GM12878 (cell line): Measurements from ENCODE around the gene ATXN1. TPM values are rescaled to one million over a fixed set of nuclear protein-coding genes. Genes with fewer than 3 reads are reported as not detected.

ENCODE experiments used
- BACH1 ChIP-seq: fragments of 450-650 bp; IDR thresholded peaks from 2 replicates; pipeline ENCODE4 v1.6.1; 2017; ENCODE audit warnings: mild to moderate bottlenecking, borderline replicate concordance
- CBX5 ChIP-seq: sonication (generic); IDR thresholded peaks from 2 replicates; pipeline ENCODE4 v1.6.1; 2016; ENCODE audit warnings: low read depth, moderate library complexity, mild to moderate bottlenecking, inconsistent platforms
- CHD4 ChIP-seq: fragments of 200-600 bp; sonication (generic); IDR thresholded peaks from 2 replicates; pipeline ENCODE4 v1.6.1; 2016; ENCODE audit warnings: mild to moderate bottlenecking
- EED ChIP-seq: sonication (generic); IDR thresholded peaks from 2 replicates; pipeline ENCODE4 v1.6.1; 2016; ENCODE audit warnings: antibody characterized with exemption, low read depth
- EGR1 ChIP-seq, 2 experiments: IDR thresholded peaks; 1 replicate in 1 of 2; 2 replicates in 1 of 2; pipeline ENCODE4 v1.6.1; 2011 to 2012; ENCODE audit warnings: low read depth in 2 of 2, low read length in 2 of 2, borderline replicate concordance in 1 of 2, mild to moderate bottlenecking in 1 of 2, moderate library complexity in 1 of 2
- GATAD2B ChIP-seq: fragments of 450-650 bp; conservative IDR thresholded peaks from 2 replicates; pipeline ENCODE4 v1.6.1; 2017; ENCODE audit warnings: low read depth, mild to moderate bottlenecking, moderate library complexity
- HDAC6 ChIP-seq: fragments of 200-600 bp; sonication (generic); IDR thresholded peaks from one replicate; pipeline ENCODE4 v1.8.0; 2017; ENCODE audit warnings: antibody characterized with exemption; ENCODE audit not compliant: unreplicated experiment
- KLF5 ChIP-seq: fragments of 450-650 bp; IDR thresholded peaks from 2 replicates; pipeline ENCODE4 v1.6.1; 2014; ENCODE audit warnings: mild to moderate bottlenecking; ENCODE audit not compliant: partially characterized antibody
- MTA2 ChIP-seq: fragments of 450-650 bp; IDR thresholded peaks from 2 replicates; pipeline ENCODE4 v1.6.1; 2016; ENCODE audit warnings: low read depth, mild to moderate bottlenecking, moderate library complexity
- PAX5 ChIP-seq: IDR thresholded peaks from 2 replicates; pipeline ENCODE4 v1.6.1; 2011; ENCODE audit warnings: low read depth, low read length, borderline replicate concordance
- RUNX3 ChIP-seq: IDR thresholded peaks from 2 replicates; pipeline ENCODE4 v1.6.1; 2012; ENCODE audit warnings: low read length, inconsistent platforms
- SMAD1 ChIP-seq: fragments of 450-650 bp; IDR thresholded peaks from 2 replicates; pipeline ENCODE4 v1.6.1; 2018; ENCODE audit warnings: mild to moderate bottlenecking, low read depth; ENCODE audit not compliant: partially characterized antibody
- SMARCA5 ChIP-seq: fragments of 450-650 bp; IDR thresholded peaks from 2 replicates; pipeline ENCODE4 v1.6.1; 2017; ENCODE audit warnings: mild to moderate bottlenecking
- SUPT20H ChIP-seq: IDR thresholded peaks from 2 replicates; pipeline ENCODE4 v1.6.1; 2011; ENCODE audit warnings: low read depth, mild to moderate bottlenecking, low read length, moderate library complexity, borderline replicate concordance; ENCODE audit not compliant: control insufficient read depth
- TCF7 ChIP-seq: IDR thresholded peaks from 2 replicates; pipeline ENCODE4 v1.6.1; 2014; ENCODE audit warnings: antibody characterized with exemption, borderline replicate concordance
- YY1 ChIP-seq: IDR thresholded peaks from 2 replicates; pipeline ENCODE4 v1.6.1; 2011; ENCODE audit warnings: low read depth, mild to moderate bottlenecking, low read length
- ZNF207 ChIP-seq: fragments of 450-650 bp; IDR thresholded peaks from 2 replicates; pipeline ENCODE4 v1.6.1; 2014; ENCODE audit warnings: antibody characterized with exemption, mild to moderate bottlenecking, borderline replicate concordance
- polyA plus RNA-seq, 11 experiments: library from polyadenylated mRNA; depleted of rRNA in 4 of 11; unstranded in 6 of 11; stranded (reverse) in 5 of 11; fragments of >200 nt; fragmentation: Nextera tagmentation in 4 of 11; fragmentation: Illumina TruSeq in 1 of 11; extraction: Ambion mirVana in 4 of 11; extraction: Trizol in 1 of 11; gene quantifications; 1 replicate in 1 of 11; 2 replicates in 10 of 11; pipeline versions ENCODE4 v1.2.1 to v1.2.3, GENCODE V29; 2011 to 2016; ENCODE audit warnings: inconsistent platforms in 2 of 11, missing spikeins in 2 of 11, low read depth in 1 of 11
- total RNA-seq, 4 experiments: library from RNA; depleted of rRNA in 3 of 4; stranded (reverse); fragments of >200 nt in 3 of 4; fragmentation: Illumina TruSeq in 1 of 4; extraction: Trizol in 1 of 4; gene quantifications; 2 replicates each; pipeline versions ENCODE4 v1.2.1 to v1.2.3, GENCODE V29; 2013 to 2021
- TF ChIP-seq, protein P1 (sequence below): IDR thresholded peaks from 2 replicates; pipeline ENCODE4 v1.6.1; 2011; ENCODE audit warnings: borderline replicate concordance, low read depth, mild to moderate bottlenecking, moderate library complexity, low read length; ENCODE audit not compliant: insufficient read depth, poor library complexity, severe bottlenecking
- TF ChIP-seq, protein P2 (sequence below): IDR thresholded peaks from 2 replicates; pipeline ENCODE4 v1.6.1; 2011; ENCODE audit warnings: mild to moderate bottlenecking, low read depth, low read length, moderate library complexity; ENCODE audit not compliant: insufficient replicate concordance

The ATXN1 gene
- total and polyA plus RNA-seq, 10 of the 15 experiments (the other 5 are each of a cell fraction or from before 2014, with no cell fraction given): 12.2 to 51.2 (median 20.5) TPM

DNA sequence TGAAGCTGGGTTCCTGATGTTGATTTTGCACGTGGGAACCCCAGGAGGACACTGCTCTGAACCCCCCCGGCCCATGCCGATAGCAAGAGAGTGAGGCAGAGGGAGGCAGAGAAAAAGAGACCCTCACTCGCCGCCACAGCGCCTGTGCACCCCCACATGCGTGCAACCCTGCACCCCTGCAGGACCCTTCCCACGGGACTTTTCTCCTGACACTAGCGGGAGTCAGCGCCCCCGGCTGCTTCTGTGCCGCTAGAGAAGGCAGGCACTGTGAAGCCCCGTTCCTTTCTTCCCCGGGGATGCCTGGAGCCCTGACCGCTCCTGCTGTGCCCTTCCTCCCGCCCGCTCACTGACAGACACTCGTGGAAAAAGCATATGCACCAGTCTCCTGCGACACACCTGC lies 455.5 kb downstream of the ATXN1 start (continued):
- TF ChIP-seq, protein P1, sequence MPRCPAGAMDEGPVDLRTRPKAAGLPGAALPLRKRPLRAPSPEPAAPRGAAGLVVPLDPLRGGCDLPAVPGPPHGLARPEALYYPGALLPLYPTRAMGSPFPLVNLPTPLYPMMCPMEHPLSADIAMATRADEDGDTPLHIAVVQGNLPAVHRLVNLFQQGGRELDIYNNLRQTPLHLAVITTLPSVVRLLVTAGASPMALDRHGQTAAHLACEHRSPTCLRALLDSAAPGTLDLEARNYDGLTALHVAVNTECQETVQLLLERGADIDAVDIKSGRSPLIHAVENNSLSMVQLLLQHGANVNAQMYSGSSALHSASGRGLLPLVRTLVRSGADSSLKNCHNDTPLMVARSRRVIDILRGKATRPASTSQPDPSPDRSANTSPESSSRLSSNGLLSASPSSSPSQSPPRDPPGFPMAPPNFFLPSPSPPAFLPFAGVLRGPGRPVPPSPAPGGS: no peak
- no peak for TF ChIP-seq RUNX3
- TF ChIP-seq BACH1: no peak
- TF ChIP-seq ZNF207: no peak
- no peak for TF ChIP-seq PAX5
- 0 out of 3 replicates have a peak, but pooled peaks of 1 of the 2 experiments have one; percentile 5 for TF ChIP-seq EGR1 (IDR thresholded peaks at IDR 0.05; ENCODE audit: borderline replicate concordance in 1 of 2, low read depth in 2 of 2, low read length in 2 of 2)
- TF ChIP-seq MTA2: 0 out of 2 replicates have a peak, but pooled peaks have one; percentile 7
- no peak for TF ChIP-seq CHD4
- TF ChIP-seq HDAC6: no peak
- no peak for TF ChIP-seq KLF5
- no peak for TF ChIP-seq YY1
- no peak; the same call in 1 of the 2 replicates for TF ChIP-seq GATAD2B
- no peak for TF ChIP-seq TCF7
- TF ChIP-seq SMAD1: no peak
- TF ChIP-seq CBX5: no peak
- TF ChIP-seq SMARCA5: no peak
- no peak for TF ChIP-seq EED
- TF ChIP-seq, protein P2, sequence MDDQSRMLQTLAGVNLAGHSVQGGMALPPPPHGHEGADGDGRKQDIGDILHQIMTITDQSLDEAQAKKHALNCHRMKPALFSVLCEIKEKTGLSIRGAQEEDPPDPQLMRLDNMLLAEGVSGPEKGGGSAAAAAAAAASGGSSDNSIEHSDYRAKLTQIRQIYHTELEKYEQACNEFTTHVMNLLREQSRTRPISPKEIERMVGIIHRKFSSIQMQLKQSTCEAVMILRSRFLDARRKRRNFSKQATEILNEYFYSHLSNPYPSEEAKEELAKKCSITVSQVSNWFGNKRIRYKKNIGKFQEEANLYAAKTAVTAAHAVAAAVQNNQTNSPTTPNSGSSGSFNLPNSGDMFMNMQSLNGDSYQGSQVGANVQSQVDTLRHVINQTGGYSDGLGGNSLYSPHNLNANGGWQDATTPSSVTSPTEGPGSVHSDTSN: no peak
- TF ChIP-seq SUPT20H: no peak
